GM19351 (cell line): ENCODE measurements around the gene CACNA2D1.

Source experiments
- ATAC-seq: cut with Tn5 transposase; IDR thresholded peaks from one replicate; pipeline ENCODE4 v1.9.1; 2021; ENCODE audit warnings: mild to moderate bottlenecking, moderate library complexity; ENCODE audit not compliant: unreplicated experiment

Gene CACNA2D1

GRCh38 chr7:82010416-82010815 lies 433.2 kb downstream of the CACNA2D1 start:
- no peak for ATAC-seq

GRCh38 chr7:82007315-82007714 lies 436.3 kb downstream of the CACNA2D1 start:
- no peak for ATAC-seq

DNA sequence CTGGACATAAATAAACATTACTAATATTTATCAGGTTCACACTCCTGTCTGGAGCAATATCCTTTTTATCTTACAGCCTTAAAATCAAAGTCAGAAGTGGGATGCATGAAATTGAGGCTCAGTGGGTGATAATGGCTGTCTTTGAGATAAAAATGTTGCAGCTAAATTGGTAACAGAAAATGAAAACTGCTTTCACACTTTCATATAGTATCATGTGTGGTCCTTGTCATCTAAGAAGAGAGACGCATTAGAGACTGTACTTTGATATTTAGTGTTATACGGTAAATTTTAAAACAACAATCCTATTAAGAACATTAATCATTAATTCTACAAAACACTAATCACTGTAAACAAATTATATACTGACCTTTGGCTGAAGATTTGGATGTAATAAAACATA lies 438.5 kb downstream of the CACNA2D1 start:
- ATAC-seq: no peak

DNA sequence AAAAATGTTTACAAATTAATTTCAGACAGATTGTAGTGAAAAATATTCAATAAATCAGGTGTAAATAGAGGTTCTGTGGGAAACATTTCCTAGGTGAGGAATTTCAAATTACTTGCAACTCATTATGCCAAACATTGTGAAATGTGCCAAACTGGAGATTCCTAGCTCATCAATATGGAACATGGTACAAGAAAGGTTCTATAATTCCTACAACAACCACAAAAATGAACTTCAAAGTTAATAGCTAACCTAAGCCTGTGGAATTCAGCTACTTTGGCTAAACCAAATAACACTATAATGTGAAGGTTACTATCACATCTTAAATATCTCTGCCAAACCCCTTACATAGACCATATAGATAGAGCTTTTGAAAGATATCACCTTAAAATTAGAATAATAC lies 450.4 kb downstream of the CACNA2D1 start:
- no peak for ATAC-seq

- no peak for ATAC-seq
These were observed 453.2 kb downstream of the CACNA2D1 start for GRCh38 chr7:81990395-81990794.

DNA sequence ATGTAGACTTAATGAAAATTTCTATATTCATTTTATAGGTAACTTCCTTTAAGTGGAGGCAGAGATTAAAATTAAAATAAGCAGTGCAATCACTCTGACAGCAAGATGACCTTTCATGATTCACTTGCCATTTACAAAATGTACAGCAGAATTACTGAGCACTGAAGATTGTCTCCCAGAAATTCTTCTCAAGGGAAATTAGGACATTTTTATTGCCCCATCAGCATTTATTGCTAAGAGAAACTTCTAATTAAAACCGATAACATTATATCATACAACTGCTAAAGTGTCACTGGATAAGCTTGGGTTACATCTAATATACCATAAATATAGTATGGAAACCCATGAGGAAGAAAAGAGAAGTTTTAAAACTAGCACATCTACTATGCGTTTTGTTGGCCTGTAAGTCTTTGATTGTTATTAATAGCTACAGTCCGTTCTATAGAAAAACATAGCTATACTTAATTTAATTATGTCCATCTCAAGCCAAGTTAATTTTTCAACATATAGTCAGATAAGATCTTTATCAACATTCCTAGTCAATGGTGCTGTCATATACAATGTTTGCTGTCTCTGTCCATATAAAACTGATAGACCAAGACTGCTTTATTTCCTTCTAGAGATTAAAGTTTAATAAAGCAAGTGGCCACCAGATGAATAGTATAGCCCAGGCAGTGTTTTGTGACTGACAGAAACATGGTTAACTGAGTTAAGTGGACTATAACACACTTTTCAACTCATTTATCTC lies 456.7 kb downstream of the CACNA2D1 start:
- ATAC-seq: no peak

GRCh38 chr7:81983406-81983805 lies 460.2 kb downstream of the CACNA2D1 start:
- no peak for ATAC-seq

GRCh38 chr7:81973117-81973516 lies 470.5 kb downstream of the CACNA2D1 start:
- ATAC-seq: no peak

DNA sequence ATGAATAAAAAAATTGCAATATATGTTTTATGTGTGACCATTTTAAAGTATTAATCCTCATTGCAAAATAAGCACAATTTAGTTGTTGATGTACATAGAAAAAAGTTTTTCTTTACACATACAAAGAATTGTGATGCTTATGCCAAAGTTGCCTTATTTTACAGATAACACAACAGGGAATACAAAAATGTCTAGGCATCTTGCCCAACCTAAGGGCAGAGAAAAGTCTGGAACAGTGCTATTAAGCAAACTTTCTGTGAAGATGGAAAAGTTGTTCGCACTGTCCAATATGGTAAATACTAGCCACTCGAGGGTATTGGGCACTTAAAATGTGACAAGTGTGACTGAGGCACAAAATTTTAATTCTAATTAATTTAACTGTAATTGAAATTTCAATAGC lies 483.6 kb downstream of the CACNA2D1 start:
- no peak for ATAC-seq

- no peak for ATAC-seq
These were observed 486.1 kb downstream of the CACNA2D1 start for GRCh38 chr7:81957517-81957916.

DNA sequence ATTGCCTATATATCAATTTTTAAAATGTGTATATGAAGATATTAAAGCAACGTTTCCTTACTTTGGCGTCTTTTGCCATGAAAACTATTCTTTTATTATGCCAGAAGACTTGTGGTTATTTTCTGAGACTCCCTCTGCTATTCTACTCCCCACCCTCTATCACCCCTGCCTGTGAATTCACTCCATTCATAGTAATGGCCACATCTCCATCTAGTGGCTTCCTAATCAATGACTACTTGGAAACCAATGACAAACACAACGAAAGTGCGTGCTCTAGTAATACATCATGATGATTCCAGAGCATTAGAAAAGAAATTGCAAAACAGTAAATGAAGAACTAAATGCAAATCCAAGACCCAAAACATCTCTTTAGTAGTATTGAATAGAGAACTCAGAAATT lies 487.1 kb downstream of the CACNA2D1 start:
- ATAC-seq: peak; percentile 92

GRCh38 chr7:81949306-81949705 lies 494.3 kb downstream of the CACNA2D1 start:
- ATAC-seq: no peak

GRCh38 chr7:81944058-81944457 lies 499.5 kb downstream of the CACNA2D1 start:
- ATAC-seq: no peak

DNA sequence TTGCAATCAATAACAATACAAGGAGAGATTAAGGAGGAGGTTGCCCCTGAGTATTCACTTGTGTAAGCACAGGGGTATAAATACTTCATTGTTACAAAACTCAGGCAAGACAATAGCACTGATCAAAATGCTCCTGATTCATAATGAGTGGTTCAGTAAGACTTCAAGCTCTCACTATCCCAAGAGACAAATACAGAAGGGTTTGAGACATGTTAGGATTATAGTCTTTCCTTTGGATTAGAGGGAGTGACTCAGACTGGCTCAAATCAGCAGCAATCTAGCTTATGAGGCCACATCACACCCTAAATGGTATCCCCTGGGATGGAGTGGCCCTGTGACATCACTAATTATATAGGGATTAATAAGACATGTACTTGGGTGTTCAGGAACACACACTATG lies 506.5 kb downstream of the CACNA2D1 start:
- ATAC-seq: no peak

- ATAC-seq: no peak
These were observed 508.8 kb downstream of the CACNA2D1 start for GRCh38 chr7:81934596-81935301.

DNA sequence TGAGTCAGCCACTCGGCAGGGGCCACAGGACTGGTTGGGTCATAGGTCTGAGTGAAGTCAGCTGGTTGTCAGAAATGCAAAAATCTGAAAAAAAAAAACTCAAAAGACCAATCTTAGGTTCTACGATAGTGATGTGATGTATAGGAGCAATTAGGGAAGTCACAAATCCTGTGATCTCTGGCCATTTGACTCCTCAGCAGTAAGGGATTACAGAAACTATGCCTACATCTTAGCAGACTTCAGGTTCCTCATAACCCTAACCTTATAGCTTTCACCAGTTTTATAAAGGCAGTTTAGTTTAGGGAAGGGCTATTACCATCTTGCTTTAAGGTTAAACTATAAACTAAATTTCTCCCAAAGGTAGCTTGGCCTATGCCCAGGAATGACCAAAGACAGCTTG lies 510.6 kb downstream of the CACNA2D1 start:
- ATAC-seq: no peak

GRCh38 chr7:81929386-81929785 lies 514.2 kb downstream of the CACNA2D1 start:
- ATAC-seq: no peak

GRCh38 chr7:81926154-81926553 lies 517.4 kb downstream of the CACNA2D1 start:
- ATAC-seq: no peak

GRCh38 chr7:81925530-81925929 lies 518.0 kb downstream of the CACNA2D1 start:
- peak; percentile 88 for ATAC-seq

GRCh38 chr7:81924494-81924893 lies 519.1 kb downstream of the CACNA2D1 start:
- ATAC-seq: peak; percentile 45

DNA sequence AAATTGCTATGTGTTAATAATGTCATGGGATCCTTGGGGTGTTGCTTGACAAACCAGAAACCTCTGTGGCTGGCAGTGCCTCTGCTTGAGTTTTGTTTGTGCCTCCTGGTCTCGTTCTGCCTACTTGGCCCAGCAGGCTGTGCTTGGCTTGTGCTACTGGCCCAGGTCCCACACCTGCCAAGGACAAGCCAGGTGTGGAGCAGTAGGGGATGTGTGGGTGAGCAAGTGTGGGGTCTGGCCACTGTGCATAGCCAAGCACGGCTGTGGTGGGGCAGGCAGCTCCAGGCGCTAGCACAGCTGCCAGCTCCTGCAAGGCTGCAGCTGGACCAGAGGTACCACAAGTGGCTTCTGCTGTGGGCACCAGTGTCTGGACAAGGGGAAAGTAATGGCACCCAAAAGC lies 524.1 kb downstream of the CACNA2D1 start:
- no peak for ATAC-seq

DNA sequence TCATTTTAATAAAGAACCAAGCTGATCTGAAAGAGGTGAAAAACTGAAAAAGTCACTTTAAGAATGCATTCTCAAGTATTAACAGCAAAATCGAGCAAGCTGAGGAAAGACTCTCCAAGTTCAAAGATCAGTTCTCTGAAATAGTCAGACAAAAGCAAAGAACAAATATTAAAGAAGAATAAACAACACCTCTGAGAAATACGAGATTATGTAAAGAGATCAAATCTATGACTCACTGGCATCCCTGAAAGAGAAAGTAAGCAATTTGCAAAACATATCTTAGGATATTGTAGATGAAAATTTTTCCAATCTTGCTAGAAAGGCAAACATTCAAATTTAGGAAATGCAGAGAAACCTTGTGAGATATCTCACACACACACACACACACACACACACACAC lies 535.4 kb downstream of the CACNA2D1 start:
- ATAC-seq: no peak

GRCh38 chr7:81903115-81903514 lies 540.5 kb downstream of the CACNA2D1 start:
- no peak for ATAC-seq
